ENCODE data around the gene GID8. TPM values are rescaled to one million over a fixed set of nuclear protein-coding genes. Genes with fewer than 3 reads are reported as not detected.

GID8 gene
- total and polyA plus RNA-seq, 2 donors (not counting 3 experiments of a cell fraction or from before 2014, with no cell fraction given): 25.3 to 34.6 TPM

- peaks cover 53 to 64% of the 10 kb centered on the region in 2 experiments for H3K36me3 ChIP-seq (ENCODE audit: control insufficient read depth in 2 of 2, extremely low read depth in 1 of 2, insufficient read depth in 2 of 2, low read length in 2 of 2)
- no peak overlapping the region for H2AFZ ChIP-seq (ENCODE audit: low read depth, low read length)
- intact Hi-C loops (cut with micrococcal nuclease) (no loop called here), dilution Hi-C loops (cut with MboI; ENCODE audit: extremely low pct_ligation_motif_present, low sequenced_read_pairs) (no loop called here)
- H4K20me1 ChIP-seq (replicated peaks; ENCODE audit: control insufficient read depth, extremely low read depth, insufficient read depth, low read length): no peaks in the 10 kb centered on the region
- H3K27ac ChIP-seq (ENCODE audit: insufficient read depth, low read depth, low read length): no peak overlapping the region
- H3K27me3 ChIP-seq (ENCODE audit: control insufficient read depth in 2 of 2, insufficient read depth in 2 of 2, low read length in 2 of 2): no peaks in the 10 kb centered on the region
- no peak overlapping the region for H3K4me2 ChIP-seq (ENCODE audit: insufficient read depth, low read length)
- no peak overlapping the region for H3K4me3 ChIP-seq (replicated peaks in 1 of 3; ENCODE audit: insufficient read depth in 1 of 3, low read depth in 1 of 3, low read length in 3 of 3)
- H3K9me1 ChIP-seq (replicated peaks; ENCODE audit: control insufficient read depth, extremely low read depth, insufficient read depth, low read length): no peaks in the 10 kb centered on the region
- ChIA-PET CTCF (interaction anchor here (0.6 to 1.9 kb wide), 10 partner anchors 9 to 47 kb away, joined by 3 to 16 read pairs (median 4); partner anchors contain the start of gene GID8), POLR2A (no interaction called here)
- DNase-seq (ENCODE audit: low read depth, low spot score) (no peak), FAIRE-seq (no peak)
- TF ChIP-seq EZH2 (IDR thresholded peaks at IDR 0.05; ENCODE audit: borderline replicate concordance, low read depth, low read length, severe bottlenecking) (no peak), MYC (IDR thresholded peaks at IDR 0.05; ENCODE audit: low read depth, low read length) (no peak), POLR2AphosphoS5 (IDR thresholded peaks at IDR 0.05; ENCODE audit: insufficient read depth, low read depth, low read length) (no peak), POLR2A (IDR thresholded peaks at IDR 0.05; ENCODE audit: low read depth, low read length) (no peak)
- H3K4me1 ChIP-seq (ENCODE audit: control insufficient read depth, extremely low read depth, insufficient read depth, low read length): no peaks in the 10 kb centered on the region
- H3K9ac ChIP-seq (replicated peaks; ENCODE audit: extremely low read depth, insufficient read depth, low read length): no peak overlapping the region
- BruUV-seq (replicated peaks): no TSS peak
- H3K79me2 ChIP-seq (ENCODE audit: control insufficient read depth, insufficient read depth, low read length): peaks cover 46% of the 10 kb centered on the region
- no peaks in the 10 kb centered on the region for H3K9me3 ChIP-seq (replicated peaks; ENCODE audit: control insufficient read depth, insufficient read depth, low read length)
Measured at GRCh38 chr20:62906647-62907375, 31.1 kb upstream of the GID8 start.

GRCh38 chr20:62907384-62908317 is 30.3 kb upstream of the GID8 start:
- no peak overlapping the region for H3K4me2 ChIP-seq (ENCODE audit: insufficient read depth, low read length)
- no peak for DNase-seq (ENCODE audit: low read depth, low spot score)
- H3K9me1 ChIP-seq (replicated peaks; ENCODE audit: control insufficient read depth, extremely low read depth, insufficient read depth, low read length): no peaks in the 10 kb centered on the region
- no peaks in the 10 kb centered on the region for H3K9me3 ChIP-seq (replicated peaks; ENCODE audit: control insufficient read depth, insufficient read depth, low read length)
- ChIA-PET POLR2A (interaction anchor here (0.5 kb wide), 1 partner anchor 36 kb away, joined by 3 read pairs; no protein-coding TSS in a partner anchor), CTCF (interaction anchor here (0.6 to 1.9 kb wide), 16 partner anchors 9 to 47 kb away, joined by 3 to 16 read pairs (median 3); partner anchors contain the start of gene GID8)
- H3K27ac ChIP-seq (ENCODE audit: insufficient read depth, low read depth, low read length): no peak overlapping the region
- dilution Hi-C loops (cut with MboI; ENCODE audit: extremely low pct_ligation_motif_present, low sequenced_read_pairs) (no loop called here), intact Hi-C loops (cut with micrococcal nuclease) (no loop called here)
- H2AFZ ChIP-seq (ENCODE audit: low read depth, low read length): no peak overlapping the region
- TF ChIP-seq MYC (IDR thresholded peaks at IDR 0.05; ENCODE audit: low read depth, low read length) (no peak), CTCF (IDR thresholded peaks at IDR 0.05; ENCODE audit: extremely low read depth in 1 of 2, insufficient read depth in 1 of 2, low read depth in 1 of 2, low read length in 2 of 2) (peak; percentile 42 to 59), JUN (IDR thresholded peaks at IDR 0.05; ENCODE audit: borderline replicate concordance, insufficient read depth, insufficient read length, low read depth) (no peak), MAX (IDR thresholded peaks at IDR 0.05; ENCODE audit: insufficient read depth, insufficient read length) (no peak), EZH2 (IDR thresholded peaks at IDR 0.05; ENCODE audit: borderline replicate concordance, low read depth, low read length, severe bottlenecking) (no peak)
- no peaks in the 10 kb centered on the region for H3K27me3 ChIP-seq (ENCODE audit: control insufficient read depth in 2 of 2, insufficient read depth in 2 of 2, low read length in 2 of 2)
- peaks cover 52% of the 10 kb centered on the region for H3K79me2 ChIP-seq (ENCODE audit: control insufficient read depth, insufficient read depth, low read length)
- FAIRE-seq: no peak
- peaks cover 50 to 64% of the 10 kb centered on the region in 2 experiments for H3K36me3 ChIP-seq (ENCODE audit: control insufficient read depth in 2 of 2, extremely low read depth in 1 of 2, insufficient read depth in 2 of 2, low read length in 2 of 2)
- H3K4me3 ChIP-seq (replicated peaks in 1 of 3; ENCODE audit: insufficient read depth in 1 of 3, low read depth in 1 of 3, low read length in 3 of 3): no peak overlapping the region
- no peaks in the 10 kb centered on the region for H4K20me1 ChIP-seq (replicated peaks; ENCODE audit: control insufficient read depth, extremely low read depth, insufficient read depth, low read length)
- H3K9ac ChIP-seq (replicated peaks; ENCODE audit: extremely low read depth, insufficient read depth, low read length): no peak overlapping the region
- no peaks in the 10 kb centered on the region for H3K4me1 ChIP-seq (ENCODE audit: control insufficient read depth, extremely low read depth, insufficient read depth, low read length)
- BruUV-seq (replicated peaks): no TSS peak
